Prostate gland (tissue), 2 donors: ENCODE measurements around the gene TMEM38B. TPM values are rescaled to one million over a fixed set of nuclear protein-coding genes. Genes with fewer than 3 reads are reported as not detected.

Experiments
- DNase-seq: peaks from one replicate; pipeline ENCODE4 v3.0.0-alpha.2; 2019; ENCODE audit warnings: low spot score
- H3K27ac ChIP-seq, 2 donors: fragments of 200-600 bp; sonication (generic); 2 replicates each; pipeline ENCODE4 v1.5.1; 2017 to 2019
- H3K27me3 ChIP-seq: fragments of 200-600 bp; sonication (generic); replicated peaks from 2 replicates; pipeline ENCODE4 v1.5.1; 2019; ENCODE audit not compliant: insufficient read depth
- H3K36me3 ChIP-seq, 2 donors: fragments of 200-600 bp; sonication (generic); 1 replicate in 1 of 2; 2 replicates in 1 of 2; pipeline versions ENCODE4 v1.5.1 to v1.8.1; 2017 to 2019
- H3K4me1 ChIP-seq: fragments of 200-600 bp; sonication (generic); replicated peaks from 2 replicates; pipeline ENCODE4 v1.5.1; 2019
- H3K4me3 ChIP-seq, 2 donors: fragments of 200-600 bp; sonication (generic); 2 replicates each; pipeline ENCODE4 v1.5.1; 2017 to 2019
- H3K9me3 ChIP-seq: fragments of 200-600 bp; sonication (generic); 2 replicates; pipeline ENCODE4 v1.5.1; 2017
- POLR2A ChIP-seq: fragments of 450-650 bp; IDR thresholded peaks from one replicate; pipeline ENCODE4 v1.6.1; 2016; ENCODE audit warnings: antibody characterized with exemption, mild to moderate bottlenecking
- POLR2AphosphoS5 ChIP-seq: sonication (generic); formaldehyde crosslinking; IDR thresholded peaks from one replicate; pipeline ENCODE4 v1.6.1; 2017; ENCODE audit warnings: antibody characterized with exemption
- WGBS: methylation state at CpG from one replicate; pipeline ENCODE4 v1.1.5; 2018; 5-methylcytosine and 5-hydroxymethylcytosine counted together
- intact Hi-C: fragments of 100-400 bp; cut with DNase I; formaldehyde crosslinking; loops from one replicate; pipeline ENCODE4 v1.14.2; 2022
- total RNA-seq, 2 donors: library from RNA; depleted of rRNA; stranded (reverse); fragments of >200 nt; gene quantifications; one replicate each; pipeline ENCODE4 v1.1.0, GENCODE V29; 2016
- TF ChIP-seq, protein P1 (sequence below), 4 experiments: fragments of 200-600 bp in 2 of 4; fragments of 450-650 bp in 2 of 4; sonication (generic) in 2 of 4; IDR thresholded peaks; 1 replicate in 3 of 4; 2 replicates in 1 of 4; pipeline ENCODE4 v1.5.1; 2016 to 2019; ENCODE audit warnings: antibody characterized with exemption in 4 of 4, mild to moderate bottlenecking in 2 of 4, moderate library complexity in 2 of 4

TMEM38B gene
- total RNA-seq, 2 donors from 2014 or later: 14.4 to 14.9 TPM

DNA sequence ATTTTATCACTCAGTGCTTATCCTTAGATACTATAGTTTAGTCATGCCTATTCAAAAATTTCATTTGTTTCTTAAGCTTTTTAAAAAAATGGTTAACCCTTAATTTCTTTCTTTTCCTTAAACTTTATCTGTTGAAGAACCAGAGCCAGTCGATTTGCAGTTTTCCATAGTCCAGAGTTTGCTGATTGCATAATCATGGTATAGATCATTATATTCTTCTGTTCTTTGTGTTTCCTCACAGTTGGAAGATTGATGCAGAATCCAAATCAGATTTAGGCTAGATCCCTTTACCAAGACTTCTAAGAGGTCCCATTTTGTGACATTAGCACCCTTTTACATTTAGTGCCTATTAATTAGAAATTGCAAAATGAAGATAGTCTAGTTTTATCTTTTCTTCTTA lies 18.0 kb downstream of the TMEM38B start:
- no peaks in the 10 kb centered on the region for H3K36me3 ChIP-seq
- no peaks in the 10 kb centered on the region for H3K9me3 ChIP-seq
- H3K27me3 ChIP-seq: no peaks in the 10 kb centered on the region
- no peak overlapping the region for H3K27ac ChIP-seq
- DNase-seq: no peak
- H3K4me1 ChIP-seq: no peaks in the 10 kb centered on the region
- WGBS: 78% methylated on average over 1 of the region's 1 CpG
- TF ChIP-seq POLR2AphosphoS5: no peak
- no peak for TF ChIP-seq POLR2A
- TF ChIP-seq, protein P1, sequence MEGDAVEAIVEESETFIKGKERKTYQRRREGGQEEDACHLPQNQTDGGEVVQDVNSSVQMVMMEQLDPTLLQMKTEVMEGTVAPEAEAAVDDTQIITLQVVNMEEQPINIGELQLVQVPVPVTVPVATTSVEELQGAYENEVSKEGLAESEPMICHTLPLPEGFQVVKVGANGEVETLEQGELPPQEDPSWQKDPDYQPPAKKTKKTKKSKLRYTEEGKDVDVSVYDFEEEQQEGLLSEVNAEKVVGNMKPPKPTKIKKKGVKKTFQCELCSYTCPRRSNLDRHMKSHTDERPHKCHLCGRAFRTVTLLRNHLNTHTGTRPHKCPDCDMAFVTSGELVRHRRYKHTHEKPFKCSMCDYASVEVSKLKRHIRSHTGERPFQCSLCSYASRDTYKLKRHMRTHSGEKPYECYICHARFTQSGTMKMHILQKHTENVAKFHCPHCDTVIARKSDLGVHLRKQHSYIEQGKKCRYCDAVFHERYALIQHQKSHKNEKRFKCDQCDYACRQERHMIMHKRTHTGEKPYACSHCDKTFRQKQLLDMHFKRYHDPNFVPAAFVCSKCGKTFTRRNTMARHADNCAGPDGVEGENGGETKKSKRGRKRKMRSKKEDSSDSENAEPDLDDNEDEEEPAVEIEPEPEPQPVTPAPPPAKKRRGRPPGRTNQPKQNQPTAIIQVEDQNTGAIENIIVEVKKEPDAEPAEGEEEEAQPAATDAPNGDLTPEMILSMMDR (IDR thresholded peaks at IDR 0.05): no peak
- intact Hi-C loops: loop anchor here (10.0 kb wide), 2 partner anchors 57 to 97 kb away; no protein-coding TSS in a partner anchor
- no peak overlapping the region for H3K4me3 ChIP-seq

DNA sequence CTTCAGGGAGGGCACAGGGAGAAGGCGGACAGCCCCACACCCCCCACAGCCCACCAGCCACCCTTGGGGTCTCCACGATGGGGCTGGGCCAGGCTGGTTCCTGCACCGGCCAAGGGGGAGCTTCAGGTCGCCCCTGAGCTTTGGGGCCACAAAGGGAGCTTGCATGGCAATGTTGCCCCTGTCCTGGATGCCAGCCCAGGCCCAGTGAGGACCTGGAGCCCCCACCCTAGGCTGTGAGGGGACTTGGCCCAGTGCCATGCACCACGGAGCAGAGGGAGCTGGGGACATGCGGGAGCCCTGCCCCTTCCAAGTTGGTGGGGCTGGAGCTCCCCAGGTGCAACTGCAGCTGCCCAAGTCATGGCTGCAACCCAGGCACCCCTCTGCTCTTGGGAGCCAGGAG lies 18.4 kb downstream of the TMEM38B start:
- TF ChIP-seq, protein P1 (IDR thresholded peaks at IDR 0.05): no peak
- TF ChIP-seq POLR2A (no peak), POLR2AphosphoS5 (no peak)
- Histone ChIP-seq H3K9me3 (no peaks in the 10 kb centered on the region), H3K4me1 (no peaks in the 10 kb centered on the region), H3K36me3 (no peaks in the 10 kb centered on the region), H3K27me3 (no peaks in the 10 kb centered on the region), H3K27ac (no peak overlapping the region), H3K4me3 (no peak overlapping the region)
- no peak for DNase-seq
- intact Hi-C loops: loop anchor here (10.0 kb wide), 2 partner anchors 58 to 98 kb away; no protein-coding TSS in a partner anchor
- 78% methylated on average over 5 of the region's 6 CpGs for WGBS

DNA sequence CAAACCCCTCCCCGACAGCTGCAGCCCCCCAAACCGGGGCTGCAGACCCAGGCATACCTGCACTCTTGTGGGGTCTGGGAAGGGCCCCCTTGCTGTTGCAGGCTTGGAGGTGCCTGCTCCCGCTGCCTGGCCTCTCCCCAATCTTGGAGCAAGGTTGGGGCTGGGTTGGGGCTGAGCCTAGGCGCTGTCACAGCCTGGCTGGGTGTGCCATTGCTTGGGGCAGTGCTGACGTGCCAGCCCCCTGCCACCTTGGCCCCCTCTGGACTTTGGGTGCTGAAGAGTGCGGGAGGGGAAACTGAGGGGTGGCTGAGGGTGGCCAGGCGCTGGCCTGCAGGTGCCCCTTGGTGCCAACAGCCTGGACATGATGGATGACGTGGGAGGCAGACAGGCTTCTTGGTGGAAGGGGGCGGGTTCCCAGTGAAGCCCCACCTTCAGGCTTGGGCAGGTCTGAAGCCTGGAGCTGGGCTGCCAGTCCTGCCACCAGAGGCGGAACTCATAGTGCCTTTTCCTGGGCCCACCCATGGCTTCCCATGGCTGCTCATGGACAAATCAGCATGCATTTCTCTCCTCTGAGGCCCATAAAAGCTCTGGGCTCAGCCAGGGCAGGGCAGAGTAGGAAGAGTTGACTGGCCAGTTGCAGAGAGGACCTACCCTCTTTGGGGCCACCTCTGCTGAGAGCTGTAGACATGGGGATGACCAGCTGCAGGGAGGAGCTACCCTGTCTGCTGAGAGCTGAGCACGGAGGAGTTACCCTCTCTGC lies 19.1 kb downstream of the TMEM38B start:
- DNase-seq: no peak
- Histone ChIP-seq H3K4me1 (no peaks in the 10 kb centered on the region), H3K36me3 (no peaks in the 10 kb centered on the region), H3K27me3 (no peaks in the 10 kb centered on the region), H3K27ac (no peak overlapping the region), H3K9me3 (no peaks in the 10 kb centered on the region), H3K4me3 (no peak overlapping the region)
- TF ChIP-seq, protein P1 (IDR thresholded peaks at IDR 0.05): no peak
- TF ChIP-seq POLR2AphosphoS5 (no peak), POLR2A (no peak)
- 94% methylated on average over 9 of the region's 11 CpGs for WGBS
- intact Hi-C loops: loop anchor here (10.0 kb wide), 2 partner anchors 59 to 99 kb away; no protein-coding TSS in a partner anchor

DNA sequence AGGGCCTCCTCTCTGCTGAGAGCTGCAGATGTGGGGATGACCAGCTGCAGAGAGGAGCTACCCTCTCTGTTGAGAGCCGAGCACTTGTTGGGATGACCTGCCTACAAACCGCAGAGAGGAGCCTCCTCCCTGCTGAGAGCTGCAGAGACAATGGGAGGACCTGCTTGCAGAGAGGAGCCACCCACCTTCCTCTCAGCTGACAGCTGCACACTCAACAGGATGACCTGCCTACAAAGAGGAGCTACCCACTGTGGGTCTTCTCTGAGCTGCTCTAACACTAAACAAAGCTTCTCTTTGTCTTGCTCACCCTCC lies 19.6 kb downstream of the TMEM38B start:
- no peak for DNase-seq
- intact Hi-C loops: loop anchor here (10.0 kb wide), 2 partner anchors 59 to 99 kb away; no protein-coding TSS in a partner anchor
- Histone ChIP-seq H3K4me3 (no peak overlapping the region), H3K9me3 (no peaks in the 10 kb centered on the region), H3K4me1 (no peaks in the 10 kb centered on the region), H3K27me3 (no peaks in the 10 kb centered on the region), H3K27ac (no peak overlapping the region), H3K36me3 (no peaks in the 10 kb centered on the region)
- 100% methylated on average over 2 of the region's 2 CpGs for WGBS
- TF ChIP-seq POLR2A (no peak), POLR2AphosphoS5 (no peak)
- TF ChIP-seq, protein P1 (IDR thresholded peaks at IDR 0.05): no peak

DNA sequence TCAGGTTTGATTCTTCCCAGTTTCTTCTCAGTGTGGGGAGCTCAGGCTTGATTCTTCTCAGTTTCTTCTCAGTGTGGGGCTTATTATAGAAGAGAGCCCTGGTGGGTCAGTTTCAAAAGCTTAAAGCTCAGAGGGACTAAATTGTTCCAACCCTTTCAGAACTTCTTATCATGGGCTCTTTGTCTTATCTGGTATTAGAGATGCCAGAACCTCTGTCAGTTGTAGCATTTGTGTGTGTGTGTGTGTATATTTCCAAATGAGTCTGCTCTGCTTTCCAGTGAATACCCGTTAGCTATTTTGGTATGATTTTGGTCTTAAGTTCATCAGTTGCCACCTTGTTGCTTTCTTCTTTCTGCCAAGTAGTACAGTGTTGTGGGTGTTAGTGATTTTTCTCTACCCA lies 21.8 kb downstream of the TMEM38B start:
- Histone ChIP-seq H3K27me3 (no peaks in the 10 kb centered on the region), H3K4me3 (no peak overlapping the region), H3K4me1 (no peaks in the 10 kb centered on the region), H3K9me3 (no peaks in the 10 kb centered on the region), H3K36me3 (no peaks in the 10 kb centered on the region), H3K27ac (no peak overlapping the region)
- TF ChIP-seq POLR2A (no peak), POLR2AphosphoS5 (no peak)
- TF ChIP-seq, protein P1 (IDR thresholded peaks at IDR 0.05): no peak
- intact Hi-C loops: loop anchor here (10.0 kb wide), 2 partner anchors 61 to 101 kb away; no protein-coding TSS in a partner anchor
- DNase-seq: no peak
- 89% methylated on average over 1 of the region's 1 CpG for WGBS
